GM18868 (cell line): ENCODE data around the gene TIMM10.

Source experiments
- ATAC-seq: cut with Tn5 transposase; IDR thresholded peaks from one replicate; pipeline ENCODE4 v1.9.1; 2021; ENCODE audit warnings: mild to moderate bottlenecking, moderate library complexity; ENCODE audit not compliant: unreplicated experiment

The TIMM10 gene

GRCh38 chr11:57506522-57506921 is 24.0 kb downstream of the TIMM10 start:
- no peak for ATAC-seq

GRCh38 chr11:57504511-57504910 is 26.0 kb downstream of the TIMM10 start:
- no peak for ATAC-seq

- no peak for ATAC-seq
Observed at GRCh38 chr11:57502870-57503269, 27.7 kb downstream of the TIMM10 start.

GRCh38 chr11:57502376-57502775 is 28.2 kb downstream of the TIMM10 start:
- ATAC-seq: no peak

- no peak for ATAC-seq
Observed at GRCh38 chr11:57501953-57502352, 28.6 kb downstream of the TIMM10 start.

GRCh38 chr11:57500926-57501325 is 29.6 kb downstream of the TIMM10 start:
- no peak for ATAC-seq

- no peak for ATAC-seq
Observed at GRCh38 chr11:57500515-57500914, 30.0 kb downstream of the TIMM10 start.

- peak; percentile 13 for ATAC-seq
Observed at GRCh38 chr11:57499983-57500461, 30.5 kb downstream of the TIMM10 start.

GRCh38 chr11:57499413-57499982 is 31.1 kb downstream of the TIMM10 start:
- peak; percentile 100 for ATAC-seq

- no peak for ATAC-seq
Observed at GRCh38 chr11:57498540-57498939, 32.0 kb downstream of the TIMM10 start.

- no peak for ATAC-seq
Observed at GRCh38 chr11:57497303-57498247, 33.0 kb downstream of the TIMM10 start.

- no peak for ATAC-seq
Observed at GRCh38 chr11:57496109-57496820, 34.3 kb downstream of the TIMM10 start.

- ATAC-seq: peak; percentile 92
Observed at GRCh38 chr11:57493507-57494503, 36.7 kb downstream of the TIMM10 start.

GRCh38 chr11:57491371-57492061 is 39.0 kb downstream of the TIMM10 start:
- ATAC-seq: no peak

GRCh38 chr11:57490456-57491248 is 39.9 kb downstream of the TIMM10 start:
- ATAC-seq: no peak

- no peak for ATAC-seq
Observed at GRCh38 chr11:57487920-57488659, 42.5 kb downstream of the TIMM10 start.

- ATAC-seq: no peak
Observed at GRCh38 chr11:57487021-57487778, 43.4 kb downstream of the TIMM10 start.
